C4-2B (cell line): ENCODE results near the gene ATP7B.
"Not testable (repeated sequence)": the region's sequence is repeated elsewhere in the genome, so short reads cannot be mapped to it uniquely, and the experiment has no call there.

Experiments
- H3K27ac ChIP-seq: fragments of 450-650 bp; 2 replicates; pipeline ENCODE4 v1.5.1; 2017
- CTCF ChIP-seq: fragments of 450-650 bp; conservative IDR thresholded peaks from 2 replicates; pipeline ENCODE4 v1.5.1; 2017; ENCODE audit warnings: mild to moderate bottlenecking
- ZFX ChIP-seq: fragments of 450-650 bp; IDR thresholded peaks from 2 replicates; pipeline ENCODE4 v1.6.1; 2017

ATP7B gene

GRCh38 chr13:52034616-52035226 is 23.5 kb upstream of the ATP7B start:
- peak overlapping the region; percentile 67 for H3K27ac ChIP-seq
- TF ChIP-seq ZFX, result no peak
- no peak for TF ChIP-seq CTCF

- no peak overlapping the region for H3K27ac ChIP-seq
- TF ChIP-seq CTCF (no peak), ZFX (no peak)
These were observed 21.8 kb upstream of the ATP7B start for GRCh38 chr13:52033039-52033438.

- not testable (repeated sequence) for H3K27ac ChIP-seq
These were observed 19.2 kb upstream of the ATP7B start for GRCh38 chr13:52030401-52030800.

GRCh38 chr13:52029569-52029968 is 18.3 kb upstream of the ATP7B start:
- no peak overlapping the region for H3K27ac ChIP-seq
- no peak for TF ChIP-seq CTCF
- no peak for TF ChIP-seq ZFX

- no peak overlapping the region for H3K27ac ChIP-seq
- no peak for TF ChIP-seq ZFX
- TF ChIP-seq CTCF, result no peak
These were observed 16.6 kb upstream of the ATP7B start for GRCh38 chr13:52027832-52028231.

- H3K27ac ChIP-seq, result no peak overlapping the region
- TF ChIP-seq ZFX (no peak), CTCF (no peak)
These were observed 15.0 kb upstream of the ATP7B start for GRCh38 chr13:52026246-52026626.

- no peak overlapping the region for H3K27ac ChIP-seq
- TF ChIP-seq ZFX, result no peak
These were observed 14.4 kb upstream of the ATP7B start for GRCh38 chr13:52025475-52026245.

GRCh38 chr13:52024481-52024880 is 13.2 kb upstream of the ATP7B start, which contains the start of gene UTP14C:
Gene UTP14C, plus strand, starts transcription at chr13:52024691. Its CDS starts 4,114 bp downstream, at chr13:52028805.
- H3K27ac ChIP-seq, result no peak within 1 kb of the TSS
- no peak for TF ChIP-seq ZFX
- no peak for TF ChIP-seq CTCF
